ENCODE results near the gene KREMEN2.
A peak's percentile ranks its signal among the peaks of the same experiment; 100 is the strongest.

KREMEN2 gene

DNA sequence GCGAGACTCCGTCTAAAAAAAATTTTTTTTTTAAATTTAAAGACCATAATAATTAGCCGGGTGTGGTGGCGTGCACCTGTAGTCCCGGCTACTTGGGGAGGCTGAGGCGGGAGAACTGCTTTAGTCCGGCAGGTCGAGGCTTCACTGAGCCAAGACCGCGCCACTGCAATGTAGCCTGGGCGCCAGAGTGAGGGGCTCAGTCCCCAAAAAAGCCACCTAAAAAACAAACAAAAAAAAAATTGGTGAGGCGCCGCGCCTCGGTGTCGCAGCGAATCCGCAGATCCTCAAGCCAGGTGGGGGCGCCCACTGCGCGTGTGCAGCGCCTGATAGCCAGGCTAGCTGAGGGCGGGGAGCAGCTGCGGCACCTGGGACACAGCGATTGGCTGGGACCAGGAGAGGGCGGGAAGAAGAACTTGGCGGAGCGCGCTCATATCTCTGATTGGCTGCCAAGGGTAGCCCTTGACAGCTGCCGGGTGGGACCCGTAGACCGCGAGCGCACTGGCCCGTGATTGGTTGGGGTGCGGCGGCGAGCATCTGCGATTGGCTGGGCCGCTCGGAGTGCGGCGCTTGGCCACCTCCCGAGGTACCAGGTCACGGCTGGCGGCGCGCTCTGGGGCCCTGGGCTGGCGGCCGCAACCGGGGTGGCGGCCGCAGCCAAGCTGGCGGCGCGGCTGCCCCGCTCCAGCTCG lies 39.7 kb downstream of the KREMEN2 start:
- peak; percentile 85 to 93 for DNase-seq (ENCODE audit: low read depth in 2 of 2)

DNA sequence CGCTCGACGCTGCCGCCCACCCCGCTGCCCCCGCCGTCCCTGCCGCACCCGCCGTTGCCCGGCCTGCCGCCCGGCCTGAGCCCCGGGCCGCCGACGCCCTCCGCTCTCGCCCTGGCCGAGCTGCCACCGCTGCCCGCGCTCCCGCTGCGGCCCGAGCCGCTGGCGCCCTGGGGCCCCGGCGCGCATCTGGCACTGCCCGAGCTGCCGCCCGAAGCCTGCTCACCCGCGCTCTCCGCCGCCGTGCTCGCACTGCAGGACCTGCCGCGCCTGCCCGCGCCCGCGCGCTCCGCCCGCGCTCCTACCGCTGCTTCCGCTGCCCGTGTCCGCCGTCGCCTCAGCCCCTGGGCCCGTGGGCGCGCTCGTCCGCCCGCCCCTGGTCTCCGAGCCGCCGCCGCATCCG lies 40.2 kb downstream of the KREMEN2 start:
- no peak for DNase-seq (ENCODE audit: low read depth in 2 of 2)

DNA sequence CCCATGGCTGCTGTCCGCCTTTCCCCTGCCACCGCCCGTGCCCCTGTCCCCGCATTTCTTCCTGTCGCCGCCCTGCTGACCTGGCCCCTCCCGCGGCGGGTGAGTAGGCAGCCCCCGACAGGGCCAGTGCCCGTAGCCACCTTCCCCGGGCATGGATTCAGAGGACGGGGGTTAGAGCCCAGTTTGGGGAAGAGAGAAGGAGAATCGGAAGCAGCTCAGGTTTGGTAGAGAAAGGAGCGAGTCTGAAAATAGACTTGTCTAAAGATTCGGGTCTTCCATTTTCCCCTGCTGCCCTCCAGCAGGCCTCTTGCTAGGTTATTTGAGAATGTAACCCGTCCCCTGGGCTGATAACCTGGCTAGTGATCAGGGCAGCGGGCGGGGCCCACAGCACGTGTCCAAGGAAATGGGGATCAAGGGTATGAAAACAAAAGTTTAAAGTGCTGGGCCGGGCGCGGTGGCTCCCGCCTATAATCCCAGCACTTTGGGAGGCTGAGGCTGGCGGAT lies 40.8 kb downstream of the KREMEN2 start:
- no peak for DNase-seq (ENCODE audit: low read depth in 2 of 2)

DNA sequence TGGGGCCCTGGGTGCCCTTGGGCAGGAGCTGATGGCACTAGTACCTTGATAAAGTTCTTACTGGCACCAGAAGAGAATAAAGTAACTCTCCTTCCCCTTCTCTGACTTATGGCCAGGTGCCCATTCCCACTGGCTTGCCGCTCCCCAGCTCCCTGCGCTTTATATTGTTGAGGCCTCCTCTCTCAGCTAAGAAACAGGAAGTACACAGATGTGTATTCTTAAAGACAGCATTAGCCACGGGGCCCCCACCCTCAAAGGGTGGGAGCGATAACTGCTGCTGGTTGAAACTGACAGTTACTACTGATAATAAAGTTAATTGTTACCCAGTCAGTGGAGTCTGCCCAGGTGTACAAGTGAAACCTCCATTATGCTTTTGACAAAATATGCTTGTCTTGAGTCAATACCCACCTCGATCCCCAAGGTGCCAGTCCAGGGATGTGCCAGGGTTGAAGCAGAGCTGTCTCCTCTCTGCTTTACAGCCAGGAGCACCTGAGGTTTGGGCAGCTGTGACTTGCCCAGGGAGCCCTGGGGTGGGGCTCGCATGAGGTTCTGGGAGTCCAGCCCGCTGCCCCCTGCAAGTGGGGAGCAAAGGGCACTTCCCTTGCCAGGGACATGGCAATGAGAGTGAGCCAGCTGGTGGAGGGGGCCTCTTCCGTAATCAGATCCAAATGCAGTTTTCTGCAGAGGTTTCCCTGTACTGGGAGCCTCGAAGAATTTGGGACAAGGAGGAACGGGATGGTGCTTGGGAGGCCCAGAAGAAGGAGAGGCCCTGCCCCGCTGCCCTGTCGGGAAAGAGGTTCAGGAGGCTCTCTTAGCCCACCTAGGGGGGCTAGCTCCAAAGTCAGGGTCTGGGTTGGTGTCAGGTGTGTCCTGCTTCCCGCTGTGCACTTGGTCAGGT lies 43.2 kb downstream of the KREMEN2 start:
- no peak for DNase-seq (ENCODE audit: low read depth in 2 of 2)

DNA sequence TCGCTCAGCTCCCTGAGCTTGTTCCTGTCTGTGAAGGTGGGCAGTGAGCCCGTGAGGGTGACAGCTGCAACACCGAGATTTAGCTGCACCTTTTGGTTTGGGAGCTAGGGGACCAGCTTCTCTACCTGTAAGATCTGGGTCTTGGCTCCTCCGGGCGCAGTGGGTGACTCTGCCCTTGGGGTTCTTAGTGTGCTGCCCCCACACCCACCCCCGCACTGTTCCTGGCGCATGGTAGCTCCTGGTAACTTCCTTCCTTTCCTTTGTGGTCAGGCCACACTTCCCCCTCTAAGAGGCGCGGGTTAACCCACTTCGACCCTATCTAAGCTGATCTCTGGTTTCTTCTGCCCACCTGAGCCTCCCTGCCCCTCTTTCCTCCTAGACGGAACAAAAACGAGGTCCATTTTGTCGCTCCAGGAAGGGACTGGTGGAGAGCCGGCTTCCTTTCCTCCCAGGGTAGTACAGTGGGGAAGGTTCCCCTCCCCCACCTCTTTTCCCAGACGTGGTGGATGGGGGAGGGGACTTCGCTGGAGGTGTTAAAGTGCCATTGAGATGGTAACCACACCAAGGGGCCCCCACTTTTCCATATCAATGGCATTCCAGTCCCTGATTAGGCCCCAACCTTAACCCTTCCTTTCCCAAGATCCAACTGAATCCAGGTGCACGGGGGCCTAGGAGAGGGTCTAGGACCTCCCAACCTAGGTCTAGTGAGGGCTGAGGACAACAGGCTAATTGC lies 44.0 kb downstream of the KREMEN2 start:
- no peak for DNase-seq (ENCODE audit: low read depth in 2 of 2)

DNA sequence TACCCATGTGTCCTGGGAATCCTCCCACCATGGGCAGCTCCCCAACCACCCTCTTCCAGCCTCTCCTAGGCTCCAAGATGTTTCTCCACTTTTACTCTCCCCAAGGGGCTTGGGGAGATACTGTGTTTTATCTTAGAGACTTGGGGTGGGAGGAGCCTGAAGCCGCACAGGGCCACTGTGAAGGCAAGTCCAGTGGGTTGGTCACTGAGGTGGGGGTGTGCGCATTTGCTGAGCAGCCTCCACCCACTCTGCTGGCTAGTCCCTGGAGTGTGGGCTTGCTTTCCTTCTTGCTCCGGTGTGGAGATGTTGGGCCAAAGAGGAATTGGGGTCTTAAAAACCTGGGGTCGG lies 44.6 kb downstream of the KREMEN2 start:
- no peak for DNase-seq (ENCODE audit: low read depth in 2 of 2)

GRCh38 chr16:3009568-3010390 lies 45.7 kb downstream of the KREMEN2 start:
- no peak for DNase-seq (ENCODE audit: low read depth in 2 of 2)

GRCh38 chr16:3010510-3010909 lies 46.4 kb downstream of the KREMEN2 start:
- DNase-seq (ENCODE audit: low read depth in 2 of 2), result no peak

DNA sequence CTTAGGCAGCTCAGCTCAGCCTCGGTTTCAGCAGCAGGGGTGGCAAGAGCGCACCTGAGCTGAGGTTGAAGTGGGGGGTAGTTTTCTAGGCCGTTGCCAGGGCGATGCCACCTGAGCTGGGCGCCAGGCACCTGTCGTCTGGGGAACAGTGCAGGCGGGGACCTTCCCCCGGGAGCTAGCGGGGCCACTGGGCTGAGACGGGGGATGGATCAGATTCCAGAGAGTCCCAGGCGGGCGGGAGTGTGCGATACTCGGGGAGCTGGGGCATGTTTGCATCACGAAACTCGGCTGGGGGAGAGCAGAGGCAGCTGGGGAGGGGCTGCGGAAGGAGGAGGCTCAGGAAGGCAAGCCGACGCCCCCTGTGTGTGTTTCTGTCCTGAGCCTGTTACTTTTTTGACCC lies 48.2 kb downstream of the KREMEN2 start:
- DNase-seq (ENCODE audit: low read depth in 2 of 2), result no peak

DNA sequence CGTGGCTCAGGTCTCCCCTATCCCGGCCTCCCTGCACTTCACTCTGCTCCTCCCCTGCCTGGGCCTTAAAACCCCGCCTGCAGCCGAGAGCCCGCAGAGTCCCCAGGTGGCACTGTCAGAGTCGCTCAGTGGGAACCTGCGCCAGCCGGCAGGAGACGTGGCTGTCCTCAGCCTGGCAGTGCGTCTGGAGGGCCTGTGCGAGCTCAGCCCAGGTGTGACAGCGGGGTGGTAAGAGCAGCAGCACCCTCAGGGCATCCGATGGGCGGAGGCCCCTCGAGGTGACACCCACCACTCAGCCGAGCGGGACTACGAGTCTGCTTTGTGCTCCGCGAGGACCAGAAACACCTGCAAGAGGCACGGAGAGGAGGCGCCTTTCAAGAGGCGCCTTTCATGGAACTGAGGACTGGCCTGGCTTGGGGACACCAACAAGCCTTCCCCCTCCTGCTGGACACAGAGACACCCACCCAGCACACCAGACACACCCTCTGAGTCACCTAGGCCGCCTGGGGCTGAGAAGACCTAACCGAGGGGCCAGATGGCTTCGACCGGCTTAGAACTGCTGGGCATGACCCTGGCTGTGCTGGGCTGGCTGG lies 48.8 kb downstream of the KREMEN2 start, which contains the start of gene CLDN9:
CLDN9 (plus strand) TSS at position 96 of the 593 bp plus-strand sequence; CDS start at position 536, 440 bp downstream.
- DNase-seq (ENCODE audit: low read depth in 2 of 2), result no peak

DNA sequence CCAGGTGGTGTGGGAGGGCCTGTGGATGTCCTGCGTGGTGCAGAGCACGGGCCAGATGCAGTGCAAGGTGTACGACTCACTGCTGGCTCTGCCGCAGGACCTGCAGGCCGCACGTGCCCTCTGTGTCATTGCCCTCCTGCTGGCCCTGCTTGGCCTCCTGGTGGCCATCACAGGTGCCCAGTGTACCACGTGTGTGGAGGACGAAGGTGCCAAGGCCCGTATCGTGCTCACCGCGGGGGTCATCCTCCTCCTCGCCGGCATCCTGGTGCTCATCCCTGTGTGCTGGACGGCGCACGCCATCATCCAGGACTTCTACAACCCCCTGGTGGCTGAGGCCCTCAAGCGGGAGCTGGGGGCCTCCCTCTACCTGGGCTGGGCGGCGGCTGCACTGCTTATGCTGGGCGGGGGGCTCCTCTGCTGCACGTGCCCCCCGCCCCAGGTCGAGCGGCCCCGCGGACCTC lies 49.4 kb downstream of the KREMEN2 start:
- no peak for DNase-seq (ENCODE audit: low read depth in 2 of 2)

DNA sequence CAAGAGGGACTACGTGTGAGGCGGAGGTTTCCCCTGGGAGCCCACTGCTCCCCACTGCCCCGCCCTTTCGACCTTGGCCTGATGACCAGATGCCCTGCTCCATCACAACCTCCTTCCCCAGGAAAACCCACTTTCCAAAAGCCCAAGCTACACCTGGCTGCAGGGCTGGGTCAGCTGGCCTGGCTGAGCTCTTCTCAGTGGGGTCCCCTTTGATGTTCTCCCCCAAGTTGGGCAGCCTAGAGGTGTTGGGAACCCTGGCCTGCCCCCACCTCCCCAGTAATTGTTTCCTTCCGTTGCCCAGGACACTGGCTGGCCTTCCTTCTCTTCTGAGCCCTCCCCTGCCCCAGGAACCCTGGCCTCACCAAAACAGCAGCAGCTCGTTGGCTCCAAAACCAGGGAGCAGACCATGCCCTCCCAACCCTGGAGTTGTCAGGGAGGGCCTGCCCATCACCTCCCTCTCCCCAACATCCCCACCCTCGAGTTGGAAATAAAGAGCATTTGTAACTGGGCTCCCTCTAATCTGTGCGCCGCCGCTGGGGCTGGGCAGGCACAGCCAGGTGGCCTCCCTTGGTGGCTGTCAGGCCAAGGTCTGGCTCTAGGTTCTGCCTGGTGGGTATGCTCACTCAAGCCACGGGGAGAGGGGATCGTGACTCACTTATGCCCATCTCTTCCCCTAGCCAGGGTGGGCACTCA lies 50.1 kb downstream of the KREMEN2 start:
- DNase-seq (ENCODE audit: low read depth in 2 of 2), result no peak

- no peak for DNase-seq (ENCODE audit: low read depth in 2 of 2)
Measured at GRCh38 chr16:3014971-3015370, 50.9 kb downstream of the KREMEN2 start.

DNA sequence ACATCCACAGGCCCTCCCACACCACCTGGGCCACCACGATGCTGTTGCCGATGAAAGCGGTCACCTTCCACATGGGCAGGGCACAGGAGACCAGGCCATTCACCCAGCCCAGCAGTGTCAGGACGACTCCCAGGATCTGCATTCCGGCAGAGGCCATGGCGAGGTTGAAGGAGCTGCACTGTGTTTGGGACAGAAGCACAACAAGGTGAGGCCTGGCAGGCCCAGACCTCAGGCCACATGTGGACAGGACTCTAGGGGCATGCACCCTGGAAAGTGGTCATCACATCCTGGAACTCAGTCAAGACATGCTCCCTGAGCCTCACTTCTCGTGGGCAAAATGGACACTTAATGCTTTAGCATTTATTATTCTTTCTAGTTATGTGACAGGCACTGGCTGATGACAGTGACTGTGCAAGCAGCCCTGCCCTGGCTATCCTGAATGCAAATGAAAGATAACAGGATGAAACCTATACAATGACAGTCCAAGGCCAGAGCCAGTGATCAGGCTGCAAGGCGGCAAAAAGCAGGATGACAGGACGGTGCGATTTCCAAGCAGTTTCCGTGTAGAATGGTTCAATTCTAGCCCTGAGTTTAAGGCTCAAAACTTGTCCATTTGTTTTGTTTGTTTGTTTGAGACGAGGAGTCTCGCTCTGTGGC lies 51.9 kb downstream of the KREMEN2 start:
- DNase-seq (ENCODE audit: low read depth in 2 of 2), result no peak

GRCh38 chr16:3017344-3017743 lies 53.3 kb downstream of the KREMEN2 start:
- DNase-seq (ENCODE audit: low read depth in 2 of 2), result no peak

Measured in stimulated activated CD4-positive, alpha-beta T cell treated with anti-CD3 and anti-CD28 coated beads, Interleukin-1b, Interleukin-23, amount 100 ng/mL, for 1 hour (primary cell).